ENCODE results near the gene SLC45A1. TPM values are rescaled to one million over a fixed set of nuclear protein-coding genes. Genes with fewer than 3 reads are reported as not detected.
A peak's percentile ranks its signal among the peaks of the same experiment; 100 is the strongest.

The SLC45A1 gene
- total and polyA plus RNA-seq, 2 of the 4 experiments (the other 2 are of a cell fraction): 0.72 to 3.9 TPM

DNA sequence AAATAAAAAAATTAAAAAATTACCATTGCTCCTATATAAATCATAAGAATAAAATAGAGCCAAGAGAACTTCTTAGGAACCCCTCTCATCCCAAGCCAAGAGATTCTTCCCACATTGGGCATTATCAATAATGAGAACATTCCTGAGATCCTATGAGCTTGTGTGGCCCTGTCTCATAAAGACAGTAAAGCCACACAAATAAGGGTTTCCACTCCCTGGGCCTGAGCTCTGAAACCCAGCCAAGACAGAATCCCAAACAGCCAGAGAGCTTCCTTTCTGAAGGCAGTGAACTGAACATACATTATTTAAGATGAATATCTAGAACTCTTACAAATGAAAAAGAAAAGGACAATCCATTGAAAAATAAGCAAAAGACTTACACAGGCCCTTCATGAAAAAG, 68.3 kb downstream of the SLC45A1 start:
- dilution Hi-C loops (cut with HindIII; ENCODE audit: low sequenced_read_pairs, unreplicated experiment): no loop called here

More for the DNA sequence above, 68.3 kb downstream of the SLC45A1 start:
- Histone ChIP-seq H3K27ac (ENCODE audit: insufficient read depth, low read length) (no peak overlapping the region), H2AFZ (replicated peaks; ENCODE audit: low read length, poor library complexity) (no peak overlapping the region), H3K36me3 (ENCODE audit: control insufficient read depth, insufficient read depth, low read length) (peaks cover 52% of the 10 kb centered on the region), H3K23ac (ENCODE audit: low read depth, low read length) (no peak overlapping the region), H3K79me1 (ENCODE audit: low read depth in 1 of 2, low read length in 2 of 2) (peaks cover 49 to 83% of the 10 kb centered on the region in 2 experiments), H2BK5ac (ENCODE audit: low read depth, low read length, poor library complexity, severe bottlenecking) (no peak overlapping the region), H3K18ac (ENCODE audit: low read depth, low read length) (no peak overlapping the region), H3K27me3 (ENCODE audit: control insufficient read depth, insufficient read depth, low read length) (no peaks in the 10 kb centered on the region), H3K9me3 (ENCODE audit: control insufficient read depth, insufficient read depth, low read length) (no peaks in the 10 kb centered on the region), H4K20me1 (ENCODE audit: insufficient read depth, low read length) (peaks cover 68% of the 10 kb centered on the region), H3K14ac (replicated peaks; ENCODE audit: low read depth, low read length) (0 out of 2 replicates have a peak overlapping the region, but pooled peaks have one; percentile 17), H3K4me3 (ENCODE audit: insufficient read depth, low read depth, low read length) (no peak overlapping the region), H3K9ac (ENCODE audit: low read depth, low read length) (no peak overlapping the region), H3K4ac (ENCODE audit: low read depth, low read length) (no peak overlapping the region), H2AK9ac (replicated peaks; ENCODE audit: low read depth, low read length, poor library complexity) (no peak overlapping the region), H3K4me2 (ENCODE audit: low read depth, low read length) (no peak overlapping the region), H3K56ac (ENCODE audit: extremely low read depth, insufficient read depth, low read length) (no peak overlapping the region), H2AK5ac (ENCODE audit: low read depth, low read length) (no peak overlapping the region; the same call in 1 of the 2 replicates), H4K8ac (ENCODE audit: low read depth in 2 of 2, low read length in 2 of 2) (no peak overlapping the region), H4K91ac (ENCODE audit: insufficient read depth, low read depth, low read length) (no peak overlapping the region), H3K9me1 (ENCODE audit: insufficient read depth, low read length) (peaks cover 53% of the 10 kb centered on the region), H2BK20ac (ENCODE audit: low read depth, low read length) (no peak overlapping the region), H4K5ac (ENCODE audit: low read depth, low read length) (no peak overlapping the region), H3K4me1 (ENCODE audit: control insufficient read depth, insufficient read depth, low read length) (peaks cover 15% of the 10 kb centered on the region), H2BK120ac (ENCODE audit: low read depth, low read length) (no peak overlapping the region), H2BK15ac (ENCODE audit: low read depth, low read length) (no peak overlapping the region)
- no TSS peak for BruUV-seq (replicated peaks)
- TF ChIP-seq, protein P1, sequence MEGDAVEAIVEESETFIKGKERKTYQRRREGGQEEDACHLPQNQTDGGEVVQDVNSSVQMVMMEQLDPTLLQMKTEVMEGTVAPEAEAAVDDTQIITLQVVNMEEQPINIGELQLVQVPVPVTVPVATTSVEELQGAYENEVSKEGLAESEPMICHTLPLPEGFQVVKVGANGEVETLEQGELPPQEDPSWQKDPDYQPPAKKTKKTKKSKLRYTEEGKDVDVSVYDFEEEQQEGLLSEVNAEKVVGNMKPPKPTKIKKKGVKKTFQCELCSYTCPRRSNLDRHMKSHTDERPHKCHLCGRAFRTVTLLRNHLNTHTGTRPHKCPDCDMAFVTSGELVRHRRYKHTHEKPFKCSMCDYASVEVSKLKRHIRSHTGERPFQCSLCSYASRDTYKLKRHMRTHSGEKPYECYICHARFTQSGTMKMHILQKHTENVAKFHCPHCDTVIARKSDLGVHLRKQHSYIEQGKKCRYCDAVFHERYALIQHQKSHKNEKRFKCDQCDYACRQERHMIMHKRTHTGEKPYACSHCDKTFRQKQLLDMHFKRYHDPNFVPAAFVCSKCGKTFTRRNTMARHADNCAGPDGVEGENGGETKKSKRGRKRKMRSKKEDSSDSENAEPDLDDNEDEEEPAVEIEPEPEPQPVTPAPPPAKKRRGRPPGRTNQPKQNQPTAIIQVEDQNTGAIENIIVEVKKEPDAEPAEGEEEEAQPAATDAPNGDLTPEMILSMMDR (conservative IDR thresholded peaks at IDR 0.05; ENCODE audit: low read depth, low read length): no peak
- TF ChIP-seq RCOR1 (IDR thresholded peaks at IDR 0.05; ENCODE audit: insufficient replicate concordance, low read length): no peak
- TF ChIP-seq FOS (IDR thresholded peaks at IDR 0.05; ENCODE audit: low read depth, low read length): no peak
- TF ChIP-seq CEBPB (IDR thresholded peaks at IDR 0.05; ENCODE audit: low read depth, low read length): no peak
- TF ChIP-seq POLR2A (IDR thresholded peaks at IDR 0.05; ENCODE audit: low read depth, low read length): no peak
- intact Hi-C loops (cut with micrococcal nuclease) (no loop called here), in situ Hi-C loops (cut with MboI; ENCODE audit: low sequenced_read_pairs) (no loop called here)
- POLR2A ChIA-PET (ENCODE audit: unreplicated experiment): no interaction called here
- CTCF ChIA-PET: no interaction called here
- ATAC-seq (ENCODE audit: low read depth): no peak
- DNase-seq: no peak

Measured in IMR-90 (cell line).